Endothelial cell of umbilical vein (primary cell): ENCODE measurements around the gene CHAC1. TPM values are rescaled to one million over a fixed set of nuclear protein-coding genes. Genes with fewer than 3 reads are reported as not detected.

ENCODE experiments used
- BruUV-seq: library from RNA; stranded (reverse); fragments of 400-500 nt; replicated peaks from 2 replicates; lab custom pipeline; 2021; lab: Mats Ljungman, UMichigan
- CTCF ChIA-PET: fragments of 300-600, 350-600 bp; sonication (Branson Sonifier 250); formaldehyde crosslinking; loops from one replicate; lab custom pipeline; 2021; ENCODE audit warnings: antibody characterized with exemption, inconsistent platforms; lab: Charles Lee
- POLR2A ChIA-PET: fragments of 300-600, 350-600 bp; sonication (Branson Sonifier 250); formaldehyde crosslinking; loops from one replicate; lab custom pipeline; 2021; ENCODE audit warnings: antibody characterized with exemption, inconsistent platforms; lab: Charles Lee
- DNase-seq: peaks from one replicate; pipeline ENCODE4 v3.0.0-alpha.2; 2011; ENCODE audit warnings: low read depth, low spot score
- FAIRE-seq: peaks from 2 replicates; lab custom pipeline; 2011; peaks lifted over from hg19 to GRCh38; lab: Jason Lieb, UNC
- H2AFZ ChIP-seq: 2 replicates; pipeline ENCODE4 v1.6.0; 2012; ENCODE audit warnings: low read depth, low read length, control low read depth, inconsistent platforms
- H3K27ac ChIP-seq: 2 replicates; pipeline ENCODE4 v1.5.1; 2011; ENCODE audit warnings: low read depth, mild to moderate bottlenecking, control low read depth, low read length, moderate library complexity; ENCODE audit not compliant: insufficient read depth
- H3K27me3 ChIP-seq, 2 experiments: 2 replicates each; pipeline versions ENCODE4 v1.6.0 to v1.6.1; 2011; ENCODE audit warnings: low read length in 2 of 2, mixed read lengths in 1 of 2; ENCODE audit not compliant: control insufficient read depth in 2 of 2, insufficient read depth in 2 of 2
- H3K36me3 ChIP-seq, 2 experiments: 2 replicates in 1 of 2; 3 replicates in 1 of 2; pipeline ENCODE4 v1.5.1; 2011; ENCODE audit warnings: low read length in 2 of 2, mild to moderate bottlenecking in 1 of 2, moderate library complexity in 1 of 2; ENCODE audit not compliant: control insufficient read depth in 2 of 2, insufficient read depth in 2 of 2; ENCODE audit errors: extremely low read depth in 1 of 2
- H3K4me1 ChIP-seq: 3 replicates; pipeline ENCODE4 v1.5.1; 2011; ENCODE audit warnings: mild to moderate bottlenecking, low read length; ENCODE audit not compliant: control insufficient read depth, insufficient read depth; ENCODE audit errors: extremely low read depth
- H3K4me2 ChIP-seq: 2 replicates; pipeline ENCODE4 v1.6.1; 2011; ENCODE audit warnings: low read length, control low read depth, mixed read lengths; ENCODE audit not compliant: insufficient read depth
- H3K4me3 ChIP-seq, 3 experiments: fragments of 200-600 bp in 1 of 3; sonication (generic), shearing (Covaris generic) in 1 of 3; replicated peaks in 1 of 3; 2 replicates each; pipeline ENCODE4 v1.5.1; 2011 to 2016; ENCODE audit warnings: control low read depth in 3 of 3, low read length in 3 of 3, mild to moderate bottlenecking in 2 of 3, inconsistent platforms in 1 of 3, low read depth in 1 of 3, moderate library complexity in 1 of 3; ENCODE audit not compliant: insufficient read depth in 1 of 3
- H3K79me2 ChIP-seq: 2 replicates; pipeline ENCODE4 v1.6.0; 2012; ENCODE audit warnings: low read length, inconsistent platforms; ENCODE audit not compliant: control insufficient read depth, insufficient read depth
- H3K9ac ChIP-seq: replicated peaks from 2 replicates; pipeline ENCODE3; 2011; ENCODE audit warnings: low read length, control low read depth; ENCODE audit not compliant: insufficient read depth; ENCODE audit errors: extremely low read depth
- H3K9me1 ChIP-seq: replicated peaks from 3 replicates; pipeline ENCODE4 v1.6.0; 2011; ENCODE audit warnings: mild to moderate bottlenecking, low read length; ENCODE audit not compliant: control insufficient read depth, insufficient read depth; ENCODE audit errors: extremely low read depth
- H3K9me3 ChIP-seq: replicated peaks from 2 replicates; pipeline ENCODE4 v1.5.1; 2012; ENCODE audit warnings: low read length, inconsistent platforms; ENCODE audit not compliant: control insufficient read depth, insufficient read depth
- H4K20me1 ChIP-seq: replicated peaks from 2 replicates; pipeline ENCODE3; 2011; ENCODE audit warnings: mild to moderate bottlenecking, low read length; ENCODE audit not compliant: control insufficient read depth, insufficient read depth; ENCODE audit errors: extremely low read depth
- CTCF ChIP-seq, 2 donors: IDR thresholded peaks; 1 replicate in 1 of 2; 2 replicates in 1 of 2; pipeline ENCODE4 v1.5.1; 2011; ENCODE audit warnings: low read length in 2 of 2, mild to moderate bottlenecking in 2 of 2, moderate library complexity in 2 of 2, control low read depth in 1 of 2, inconsistent platforms in 1 of 2, low read depth in 1 of 2; ENCODE audit not compliant: insufficient read depth in 1 of 2; ENCODE audit errors: extremely low read depth in 1 of 2
- EZH2 ChIP-seq: IDR thresholded peaks from 2 replicates; pipeline ENCODE4 v1.6.1; 2012; ENCODE audit warnings: borderline replicate concordance, low read depth, mild to moderate bottlenecking, moderate library complexity, low read length, inconsistent platforms; ENCODE audit not compliant: severe bottlenecking
- FOS ChIP-seq: IDR thresholded peaks from 2 replicates; pipeline ENCODE4 v1.6.1; 2011; ENCODE audit warnings: mild to moderate bottlenecking, low read length, moderate library complexity, borderline replicate concordance; ENCODE audit not compliant: insufficient read depth
- GATA2 ChIP-seq: IDR thresholded peaks from 2 replicates; pipeline ENCODE4 v1.7.0; 2011; ENCODE audit warnings: low read depth, mild to moderate bottlenecking, moderate library complexity, mixed read lengths, low read length; ENCODE audit not compliant: insufficient read length, insufficient read depth
- JUN ChIP-seq: IDR thresholded peaks from 2 replicates; pipeline ENCODE4 v1.6.1; 2011; ENCODE audit warnings: borderline replicate concordance, low read depth; ENCODE audit not compliant: insufficient read length, insufficient read depth
- MAX ChIP-seq: IDR thresholded peaks from 2 replicates; pipeline ENCODE4 v1.6.1; 2011; ENCODE audit not compliant: insufficient read depth, insufficient read length
- MYC ChIP-seq: IDR thresholded peaks from one replicate; pipeline ENCODE4 v1.6.1; 2011; ENCODE audit warnings: mild to moderate bottlenecking, low read depth, low read length
- POLR2A ChIP-seq: IDR thresholded peaks from 2 replicates; pipeline ENCODE4 v1.6.1; 2012; ENCODE audit warnings: low read depth, mild to moderate bottlenecking, control low read depth, low read length
- POLR2AphosphoS5 ChIP-seq: IDR thresholded peaks from 2 replicates; pipeline ENCODE4 v1.6.1; 2012; ENCODE audit warnings: low read depth, mild to moderate bottlenecking, control low read depth, low read length, moderate library complexity; ENCODE audit not compliant: insufficient read depth
- dilution Hi-C: fragments of 300-500 bp; cut with MboI; formaldehyde crosslinking; loops from one replicate; pipeline ENCODE4 v1.15.0; 2019; ENCODE audit warnings: low sequenced_read_pairs; ENCODE audit not compliant: extremely low pct_ligation_motif_present
- intact Hi-C: fragments of 100-400 bp; cut with micrococcal nuclease; formaldehyde crosslinking; loops from one replicate; pipeline ENCODE4 v1.10.0; 2022
- polyA plus RNA-seq, 4 experiments: library from polyadenylated mRNA; depleted of rRNA in 3 of 4; stranded (reverse) in 3 of 4; unstranded in 1 of 4; fragments of >200 nt; gene quantifications; 2 replicates each; pipeline versions ENCODE4 v1.2.1 to v1.2.3, GENCODE V29; 2011 to 2012; ENCODE audit warnings: missing spikeins in 1 of 4
- total RNA-seq: library from RNA; stranded (reverse); gene quantifications from 2 replicates; pipeline ENCODE4 v1.2.3, GENCODE V29; 2021

Gene CHAC1
- total and polyA plus RNA-seq, 2 donors (not counting 3 experiments of a cell fraction or from before 2014, with no cell fraction given): 4.6 to 25.7 TPM

- ChIA-PET POLR2A (no interaction called here), CTCF (interaction anchor here (1.7 to 6.2 kb wide), 4 partner anchors 31 to 79 kb away, joined by 4 to 63 read pairs (median 43); partner anchors contain the start of gene CHAC1)
- H3K27me3 ChIP-seq: no peaks in the 10 kb centered on the region
- TF ChIP-seq POLR2AphosphoS5 (no peak), POLR2A (no peak), GATA2 (no peak), MAX (no peak), JUN (no peak), FOS (no peak), CTCF (IDR thresholded peaks at IDR 0.05; ENCODE audit: extremely low read depth in 1 of 2, insufficient read depth in 1 of 2, low read depth in 1 of 2, low read length in 2 of 2) (no peak), EZH2 (no peak), MYC (no peak)
- H3K36me3 ChIP-seq: peaks cover 17 to 30% of the 10 kb centered on the region in 2 experiments
- intact Hi-C loops (no loop called here), dilution Hi-C loops (no loop called here)
- no peaks in the 10 kb centered on the region for H4K20me1 ChIP-seq
- no peak overlapping the region for H2AFZ ChIP-seq
- BruUV-seq: no TSS peak
- no peak overlapping the region for H3K4me2 ChIP-seq
- H3K4me3 ChIP-seq: no peak overlapping the region
- no peaks in the 10 kb centered on the region for H3K79me2 ChIP-seq
- peaks cover 40% of the 10 kb centered on the region for H3K4me1 ChIP-seq
- peak overlapping the region; percentile 94 for H3K27ac ChIP-seq
- DNase-seq: no peak
- H3K9me3 ChIP-seq: no peaks in the 10 kb centered on the region
- H3K9me1 ChIP-seq: no peaks in the 10 kb centered on the region
- FAIRE-seq: no peak
- no peak overlapping the region for H3K9ac ChIP-seq
Measured at GRCh38 chr15:40984406-40984805, 31.1 kb downstream of the CHAC1 start.
